Measurements from ENCODE around the gene SLC12A8.

The SLC12A8 gene

GRCh38 chr3:125151916-125152315 is 60.6 kb downstream of the SLC12A8 start:
- DNase-seq (ENCODE audit: low spot score), result no peak

GRCh38 chr3:125151442-125151817 is 61.1 kb downstream of the SLC12A8 start:
- DNase-seq (ENCODE audit: low spot score), result no peak

- peak; percentile 58 for DNase-seq (ENCODE audit: low spot score)
These were observed 61.8 kb downstream of the SLC12A8 start for GRCh38 chr3:125150525-125151441.

GRCh38 chr3:125149462-125149861 is 63.1 kb downstream of the SLC12A8 start:
- DNase-seq (ENCODE audit: low spot score), result no peak

GRCh38 chr3:125148836-125149235 is 63.7 kb downstream of the SLC12A8 start:
- no peak for DNase-seq (ENCODE audit: low spot score)

GRCh38 chr3:125148016-125148812 is 64.3 kb downstream of the SLC12A8 start:
- DNase-seq (ENCODE audit: low spot score), result no peak

GRCh38 chr3:125147491-125147820 is 65.1 kb downstream of the SLC12A8 start:
- DNase-seq (ENCODE audit: low spot score), result no peak

- no peak for DNase-seq (ENCODE audit: low spot score)
These were observed 65.7 kb downstream of the SLC12A8 start for GRCh38 chr3:125146626-125147490.

GRCh38 chr3:125145751-125146475 is 66.6 kb downstream of the SLC12A8 start:
- DNase-seq (ENCODE audit: low spot score), result no peak

GRCh38 chr3:125144653-125145314 is 67.8 kb downstream of the SLC12A8 start:
- DNase-seq (ENCODE audit: low spot score), result no peak

- no peak for DNase-seq (ENCODE audit: low spot score)
These were observed 68.4 kb downstream of the SLC12A8 start for GRCh38 chr3:125143982-125144652.

- no peak for DNase-seq (ENCODE audit: low spot score)
These were observed 69.0 kb downstream of the SLC12A8 start for GRCh38 chr3:125143538-125143937.

GRCh38 chr3:125142940-125143339 is 69.6 kb downstream of the SLC12A8 start:
- DNase-seq (ENCODE audit: low spot score), result no peak

GRCh38 chr3:125142420-125142778 is 70.1 kb downstream of the SLC12A8 start:
- no peak for DNase-seq (ENCODE audit: low spot score)

GRCh38 chr3:125141596-125142419 is 70.7 kb downstream of the SLC12A8 start:
- DNase-seq (ENCODE audit: low spot score), result no peak

- no peak for DNase-seq (ENCODE audit: low spot score)
These were observed 71.5 kb downstream of the SLC12A8 start for GRCh38 chr3:125140818-125141595.

- no peak for DNase-seq (ENCODE audit: low spot score)
These were observed 72.3 kb downstream of the SLC12A8 start for GRCh38 chr3:125140011-125140817.

- no peak for DNase-seq (ENCODE audit: low spot score)
These were observed 73.2 kb downstream of the SLC12A8 start for GRCh38 chr3:125139386-125139785.
